Peyer's patch (tissue), 4 donors: ENCODE results near the gene GREB1L.

Source experiments
- CTCF ChIP-seq, 6 experiments: fragments of 450-650 bp in 4 of 6; fragments of 200-600 bp in 2 of 6; sonication (generic) in 1 of 6; IDR thresholded peaks; one replicate each; pipeline ENCODE4 v1.5.1; 2017 to 2019; ENCODE audit warnings: antibody characterized with exemption in 6 of 6, mild to moderate bottlenecking in 3 of 6, moderate library complexity in 1 of 6
- POLR2A ChIP-seq, 2 donors: fragments of 450-650 bp; IDR thresholded peaks; one replicate each; pipeline ENCODE4 v1.5.1; 2017; ENCODE audit warnings: antibody characterized with exemption in 2 of 2, mild to moderate bottlenecking in 2 of 2, moderate library complexity in 2 of 2

- TF ChIP-seq CTCF (IDR thresholded peaks at IDR 0.05), result no peak
- TF ChIP-seq POLR2A (IDR thresholded peaks at IDR 0.05), result no peak
Observed at GRCh38 chr18:21453511-21453901, 211.5 kb downstream of the GREB1L start.
